HepG2 (cell line): ENCODE data around the gene UCN2. TPM values are rescaled to one million over a fixed set of nuclear protein-coding genes. Genes with fewer than 3 reads are reported as not detected.
A peak's percentile ranks its signal among the peaks of the same experiment; 100 is the strongest.

Experiments
- ATAC-seq: fragments of 200-7000 bp; cut with Tn5 transposase; 3 replicates; pipeline ENCODE4 v1.9.1; 2020; ENCODE audit warnings: mild to moderate bottlenecking, moderate library complexity
- BruUV-seq: library from RNA; stranded (reverse); fragments of 400-500 nt; replicated peaks from 2 replicates; lab custom pipeline; 2021; lab: Mats Ljungman, UMichigan
- CTCF ChIA-PET: fragments of 300-600 bp; formaldehyde crosslinking; extraction: SDS; loops from one replicate; lab custom pipeline; 2021; ENCODE audit warnings: low total read pairs, inconsistent platforms, low intra/inter-chr PET ratio; lab: Yijun Ruan, JAX
- POLR2A ChIA-PET: fragments of 350-600 bp; sonication (Branson Sonifier 250); formaldehyde crosslinking; loops from one replicate; lab custom pipeline; 2020; ENCODE audit warnings: antibody characterized with exemption, inconsistent platforms; lab: Yijun Ruan, JAX
- DNase-seq: peaks from one replicate; pipeline ENCODE4 v3.0.0-alpha.2; 2015; ENCODE audit warnings: low spot score
- FAIRE-seq: peaks from 3 replicates; lab custom pipeline; 2011; peaks lifted over from hg19 to GRCh38; lab: Jason Lieb, UNC
- H2AFZ ChIP-seq: one replicate; pipeline ENCODE4 v1.6.1; 2011; ENCODE audit warnings: low read length, inconsistent platforms
- H3K27ac ChIP-seq: fragments of 300-600 bp; 3 replicates; pipeline ENCODE4 v1.8.0; 2011; ENCODE audit warnings: mixed run types, mild to moderate bottlenecking, mixed read lengths, low read length, inconsistent platforms; ENCODE audit not compliant: insufficient read depth; ENCODE audit errors: extremely low read length
- H3K27me3 ChIP-seq, 2 experiments: fragments of 200-600 bp in 1 of 2; 2 replicates in 1 of 2; 3 replicates in 1 of 2; pipeline versions ENCODE4 v1.6.0 to v1.8.0; 2011; ENCODE audit warnings: low read length in 2 of 2, mild to moderate bottlenecking in 2 of 2, moderate library complexity in 2 of 2, inconsistent platforms in 1 of 2; ENCODE audit not compliant: insufficient read depth in 2 of 2, control insufficient read depth in 1 of 2
- H3K36me3 ChIP-seq, 2 experiments: fragments of 200-600 bp in 1 of 2; replicated peaks in 1 of 2; 2 replicates in 1 of 2; 3 replicates in 1 of 2; pipeline versions ENCODE4 v1.5.1 to v1.8.0; 2011; ENCODE audit warnings: low read length in 2 of 2, inconsistent platforms in 1 of 2; ENCODE audit not compliant: insufficient read depth in 2 of 2, control insufficient read depth in 1 of 2
- H3K4me1 ChIP-seq: 2 replicates; pipeline ENCODE4 v1.5.1; 2012; ENCODE audit warnings: low read length, inconsistent platforms; ENCODE audit not compliant: insufficient read depth
- H3K4me2 ChIP-seq: 2 replicates; pipeline ENCODE4 v1.6.0; 2011; ENCODE audit warnings: low read depth, low read length, inconsistent platforms
- H3K4me3 ChIP-seq, 3 experiments: fragments of 200-600 bp in 1 of 3; sonication (generic), shearing (Covaris generic) in 1 of 3; replicated peaks in 1 of 3; 2 replicates each; pipeline ENCODE4 v1.5.1; 2011 to 2016; ENCODE audit warnings: low read length in 3 of 3, inconsistent platforms in 2 of 3, low read depth in 2 of 3, mild to moderate bottlenecking in 2 of 3, control low read depth in 1 of 3, mixed read lengths in 1 of 3; ENCODE audit not compliant: insufficient read depth in 1 of 3
- H3K79me2 ChIP-seq: one replicate; pipeline ENCODE4 v1.6.1; 2011; ENCODE audit warnings: low read length, inconsistent platforms; ENCODE audit not compliant: insufficient read depth
- H3K9ac ChIP-seq: 2 replicates; pipeline ENCODE4 v1.6.0; 2011; ENCODE audit warnings: mild to moderate bottlenecking, low read depth, low read length, inconsistent platforms; ENCODE audit not compliant: insufficient read depth
- H3K9me3 ChIP-seq: 2 replicates; pipeline ENCODE4 v1.5.1; 2012; ENCODE audit warnings: mild to moderate bottlenecking, low read length
- H4K20me1 ChIP-seq: 2 replicates; pipeline ENCODE4 v1.6.0; 2011; ENCODE audit warnings: inconsistent platforms, mild to moderate bottlenecking, low read length, moderate library complexity; ENCODE audit not compliant: insufficient read depth
- CREB1 ChIP-seq, 2 experiments: fragments of 450-650 bp in 1 of 2; IDR thresholded peaks; 2 replicates each; pipeline ENCODE4 v1.6.1; 2016 to 2017; ENCODE audit warnings: control low read depth in 1 of 2, mild to moderate bottlenecking in 1 of 2, missing compliant biosample characterization in 1 of 2, missing genetic modification characterization in 1 of 2
- ETV6 ChIP-seq: sonication (generic); formaldehyde crosslinking; conservative IDR thresholded peaks from 2 replicates; pipeline ENCODE4 v1.4.0; 2020; ENCODE audit warnings: missing genetic modification reagents
- FLYWCH1 ChIP-seq: sonication (generic); formaldehyde crosslinking; IDR thresholded peaks from 2 replicates; pipeline ENCODE4 v1.8.1; 2023; ENCODE audit warnings: mild to moderate bottlenecking, missing genetic modification reagents
- NFIC ChIP-seq: IDR thresholded peaks from 2 replicates; pipeline ENCODE4 v1.6.1; 2012; ENCODE audit warnings: mild to moderate bottlenecking, low read length, inconsistent platforms
- POLR2AphosphoS5 ChIP-seq: IDR thresholded peaks from 2 replicates; pipeline ENCODE4 v1.6.1; 2012; ENCODE audit warnings: low read depth, low read length
- POLR2G ChIP-seq: fragments of 200-400 bp; formaldehyde crosslinking; IDR thresholded peaks from 2 replicates; pipeline ENCODE4 v1.6.1; 2018; ENCODE audit warnings: mild to moderate bottlenecking, low read depth, low read length, moderate library complexity
- PREB ChIP-seq: sonication (generic); formaldehyde crosslinking; IDR thresholded peaks from 2 replicates; pipeline ENCODE4 v1.4.0; 2020; ENCODE audit warnings: missing genetic modification reagents
- SIX4 ChIP-seq: sonication (generic); formaldehyde crosslinking; IDR thresholded peaks from 2 replicates; pipeline ENCODE4 v1.4.0; 2020; ENCODE audit warnings: missing genetic modification reagents
- SRSF1 ChIP-seq: fragments of 200-400 bp; formaldehyde crosslinking; optimal IDR thresholded peaks from 2 replicates; pipeline ENCODE3; 2017; ENCODE audit warnings: mild to moderate bottlenecking, low read depth, low read length, moderate library complexity
- ZBTB1 ChIP-seq: sonication (generic); formaldehyde crosslinking; IDR thresholded peaks from 2 replicates; pipeline ENCODE4 v1.4.0; 2020; ENCODE audit warnings: missing genetic modification reagents, borderline replicate concordance
- ZFP1 ChIP-seq: IDR thresholded peaks from 2 replicates; pipeline ENCODE4 v1.6.1; 2016
- WGBS: methylation state at CpG from one replicate; pipeline ENCODE4 v1.1.6; 2017; ENCODE audit warnings: low lambda C conversion rate; 5-methylcytosine and 5-hydroxymethylcytosine counted together
- in situ Hi-C: cut with HindIII; loops from 2 replicates; pipeline ENCODE4 v1.10.0; 2017; ENCODE audit warnings: low pct_unique_long_range_greater_than_20kb; ENCODE audit not compliant: extremely low pct_ligation_motif_present
- intact Hi-C: fragments of 100-400 bp; cut with micrococcal nuclease; formaldehyde crosslinking; loops from one replicate; pipeline ENCODE4 v1.10.0; 2022; ENCODE audit not compliant: unreplicated experiment
- polyA plus RNA-seq, 8 experiments: library from polyadenylated mRNA; depleted of rRNA in 3 of 8; stranded (reverse) in 7 of 8; unstranded in 1 of 8; fragments of >200 nt; fragmentation: Illumina TruSeq in 4 of 8; extraction: Trizol in 4 of 8; gene quantifications; 2 replicates each; pipeline versions ENCODE4 v1.2.1 to v1.2.3, GENCODE V29; 2011 to 2016; ENCODE audit warnings: low read depth in 4 of 8, missing spikeins in 1 of 8, mixed read lengths in 1 of 8; ENCODE audit not compliant: insufficient read depth in 1 of 8
- total RNA-seq, 5 experiments: library from RNA; depleted of rRNA; stranded (reverse); fragments of >200 nt; fragmentation: Illumina TruSeq; extraction: Trizol; gene quantifications; 2 replicates each; pipeline ENCODE4 v1.2.3, GENCODE V29; 2016; ENCODE audit warnings: low read depth in 1 of 5
- TF ChIP-seq, protein P1 (sequence below): sonication (generic); formaldehyde crosslinking; IDR thresholded peaks from 2 replicates; pipeline ENCODE4 v1.5.1; 2020; ENCODE audit warnings: missing genetic modification reagents, mild to moderate bottlenecking, borderline replicate concordance

UCN2 gene
- total and polyA plus RNA-seq, 2 of the 13 experiments (the other 11 are each of a cell fraction or from before 2014, with no cell fraction given), result 0.07 to 1.5 TPM

GRCh38 chr3:48516571-48516970, 47.0 kb downstream of the UCN2 start:
- ATAC-seq, result no peak
- peaks cover 7 to 19% of the 10 kb centered on the region in 2 experiments; a peak in 4 of 5 replicates for H3K36me3 ChIP-seq
- H3K4me3 ChIP-seq, result no peak overlapping the region
- ChIA-PET CTCF (no interaction called here), POLR2A (no interaction called here)
- H4K20me1 ChIP-seq, result no peaks in the 10 kb centered on the region
- no peak overlapping the region for H3K9ac ChIP-seq
- no peak overlapping the region for H2AFZ ChIP-seq
- 77% methylated on average over 5 of the region's 8 CpGs for WGBS
- DNase-seq, result no peak
- intact Hi-C loops, result no loop called here
- no peaks in the 10 kb centered on the region for H3K9me3 ChIP-seq
- no peak overlapping the region for H3K27ac ChIP-seq
- no peaks in the 10 kb centered on the region for H3K4me1 ChIP-seq
- no peak for TF ChIP-seq ZBTB1
- TF ChIP-seq POLR2G, result peak; percentile 46
- TF ChIP-seq SRSF1, result no peak
- TF ChIP-seq POLR2AphosphoS5, result 0 out of 2 replicates have a peak, but pooled peaks have one; percentile 25
- TF ChIP-seq, protein P1, sequence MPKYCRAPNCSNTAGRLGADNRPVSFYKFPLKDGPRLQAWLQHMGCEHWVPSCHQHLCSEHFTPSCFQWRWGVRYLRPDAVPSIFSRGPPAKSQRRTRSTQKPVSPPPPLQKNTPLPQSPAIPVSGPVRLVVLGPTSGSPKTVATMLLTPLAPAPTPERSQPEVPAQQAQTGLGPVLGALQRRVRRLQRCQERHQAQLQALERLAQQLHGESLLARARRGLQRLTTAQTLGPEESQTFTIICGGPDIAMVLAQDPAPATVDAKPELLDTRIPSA (CRISPR knock-in tag), result no peak
- no peak for TF ChIP-seq SIX4 (CRISPR knock-in tag)
- TF ChIP-seq ETV6 (CRISPR knock-in tag), result no peak
- no peak for TF ChIP-seq ZFP1 (CRISPR knock-in tag)
- no peak for TF ChIP-seq FLYWCH1 (CRISPR knock-in tag)
- TF ChIP-seq CREB1 (IDR thresholded peaks at IDR 0.05), result no peak
- TF ChIP-seq CREB1 (CRISPR knock-in tag; IDR thresholded peaks at IDR 0.05), result no peak
- no peak for TF ChIP-seq NFIC
- no peak for TF ChIP-seq PREB (CRISPR knock-in tag)
- in situ Hi-C loops, result no loop called here
- no peak for FAIRE-seq
- no peaks in the 10 kb centered on the region for H3K27me3 ChIP-seq
- BruUV-seq, result no TSS peak
- no peaks in the 10 kb centered on the region for H3K79me2 ChIP-seq
- H3K4me2 ChIP-seq, result no peak overlapping the region
